ENCODE results near the gene HAS3. TPM values are rescaled to one million over a fixed set of nuclear protein-coding genes. Genes with fewer than 3 reads are reported as not detected.
"Not testable (repeated sequence)": the region's sequence is repeated elsewhere in the genome, so short reads cannot be mapped to it uniquely, and the experiment has no call there.

The HAS3 gene
- polyA plus RNA-seq, 1 of the 3 experiments (the other 2 are of a cell fraction): 38.7 TPM

GRCh38 chr16:69138608-69139007, 33.2 kb downstream of the HAS3 start:
- H3K27ac ChIP-seq (ENCODE audit: low read depth in 2 of 2, low read length in 1 of 2): no peak overlapping the region
- TF ChIP-seq POLR2AphosphoS5 (IDR thresholded peaks at IDR 0.05; ENCODE audit: low read depth, low read length): no peak
- TF ChIP-seq FOXJ3 (CRISPR knock-in tag; IDR thresholded peaks at IDR 0.05): no peak
- TF ChIP-seq SIN3A (IDR thresholded peaks at IDR 0.05; ENCODE audit: borderline replicate concordance, low read depth, low read length): no peak
- TF ChIP-seq EP300 (IDR thresholded peaks at IDR 0.05; ENCODE audit: borderline replicate concordance in 1 of 2, low read depth in 1 of 2, low read length in 1 of 2): no peak
- no peak for TF ChIP-seq RCOR1 (IDR thresholded peaks at IDR 0.05; ENCODE audit: low read length)
- no peak for TF ChIP-seq TCF12 (IDR thresholded peaks at IDR 0.05)
- no peak for TF ChIP-seq GABPA (IDR thresholded peaks at IDR 0.05; ENCODE audit: low read depth)
- TF ChIP-seq, protein P1, sequence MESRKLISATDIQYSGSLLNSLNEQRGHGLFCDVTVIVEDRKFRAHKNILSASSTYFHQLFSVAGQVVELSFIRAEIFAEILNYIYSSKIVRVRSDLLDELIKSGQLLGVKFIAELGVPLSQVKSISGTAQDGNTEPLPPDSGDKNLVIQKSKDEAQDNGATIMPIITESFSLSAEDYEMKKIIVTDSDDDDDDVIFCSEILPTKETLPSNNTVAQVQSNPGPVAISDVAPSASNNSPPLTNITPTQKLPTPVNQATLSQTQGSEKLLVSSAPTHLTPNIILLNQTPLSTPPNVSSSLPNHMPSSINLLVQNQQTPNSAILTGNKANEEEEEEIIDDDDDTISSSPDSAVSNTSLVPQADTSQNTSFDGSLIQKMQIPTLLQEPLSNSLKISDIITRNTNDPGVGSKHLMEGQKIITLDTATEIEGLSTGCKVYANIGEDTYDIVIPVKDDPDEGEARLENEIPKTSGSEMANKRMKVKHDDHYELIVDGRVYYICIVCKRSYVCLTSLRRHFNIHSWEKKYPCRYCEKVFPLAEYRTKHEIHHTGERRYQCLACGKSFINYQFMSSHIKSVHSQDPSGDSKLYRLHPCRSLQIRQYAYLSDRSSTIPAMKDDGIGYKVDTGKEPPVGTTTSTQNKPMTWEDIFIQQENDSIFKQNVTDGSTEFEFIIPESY (IDR thresholded peaks at IDR 0.05; ENCODE audit: borderline replicate concordance, low read depth): no peak
- no peak for TF ChIP-seq RXRA (IDR thresholded peaks at IDR 0.05; ENCODE audit: borderline replicate concordance, low read depth)
- TF ChIP-seq SMC3 (IDR thresholded peaks at IDR 0.05; ENCODE audit: low read depth, low read length): no peak
- TF ChIP-seq MEF2A (IDR thresholded peaks at IDR 0.05; ENCODE audit: borderline replicate concordance, low read depth): no peak
- no peak for TF ChIP-seq USF2 (IDR thresholded peaks at IDR 0.05; ENCODE audit: borderline replicate concordance, low read depth, low read length)
- TF ChIP-seq CTCF (IDR thresholded peaks at IDR 0.05): no peak
- TF ChIP-seq EZH2phosphoT487 (IDR thresholded peaks at IDR 0.05; ENCODE audit: borderline replicate concordance, low read depth): no peak
- H3K9me2 ChIP-seq: no peaks in the 10 kb centered on the region
- no peaks in the 10 kb centered on the region for H3K27me3 ChIP-seq (ENCODE audit: insufficient read depth)
- H3K9me3 ChIP-seq: no peaks in the 10 kb centered on the region
- DNase-seq: no peak
- ChIA-PET CTCF (interaction anchor here (1.1 kb wide), 1 partner anchor 291 kb away, joined by 4 read pairs; no protein-coding TSS in a partner anchor), POLR2A (no interaction called here)
- H2AFZ ChIP-seq (ENCODE audit: low read depth): no peak overlapping the region
- peaks cover 4% of the 10 kb centered on the region; the same call in 1 of the 2 replicates for H4K20me1 ChIP-seq (ENCODE audit: insufficient read depth)
- peaks cover 61 to 63% of the 10 kb centered on the region in 2 experiments for H3K36me3 ChIP-seq (replicated peaks in 1 of 2; ENCODE audit: control insufficient read depth in 1 of 2, insufficient read depth in 2 of 2, low read length in 1 of 2)
- H3K79me2 ChIP-seq (ENCODE audit: insufficient read depth): peaks cover 69% of the 10 kb centered on the region
- H3K4me2 ChIP-seq: no peak overlapping the region
- peaks cover 2 to 5% of the 10 kb centered on the region in 2 experiments; a peak in 2 of 4 replicates for H3K4me1 ChIP-seq (ENCODE audit: control insufficient read depth in 1 of 2, insufficient read depth in 2 of 2, low read depth in 1 of 2, low read length in 1 of 2)
- no peak overlapping the region for H3K4me3 ChIP-seq (ENCODE audit: low read depth in 2 of 2, low read length in 1 of 2)
- whole genome bisulfite sequencing (ENCODE audit: low lambda C conversion rate): 98% methylated on average over 2 of the region's 2 CpGs
- H3K9ac ChIP-seq: no peak overlapping the region
- H3F3A ChIP-seq (replicated peaks; ENCODE audit: insufficient read depth): no peaks in the 10 kb centered on the region

- H2AFZ ChIP-seq (ENCODE audit: low read depth); DNase-seq; H3K4me2 ChIP-seq; H3K27me3 ChIP-seq (ENCODE audit: insufficient read depth); H3K9ac ChIP-seq; POLR2A ChIA-PET; H3K27ac ChIP-seq (ENCODE audit: low read depth in 2 of 2, low read length in 1 of 2); H4K20me1 ChIP-seq (ENCODE audit: insufficient read depth); H3F3A ChIP-seq (replicated peaks; ENCODE audit: insufficient read depth); H3K4me3 ChIP-seq (ENCODE audit: low read depth in 2 of 2, low read length in 1 of 2); H3K9me3 ChIP-seq; H3K4me1 ChIP-seq (ENCODE audit: control insufficient read depth in 1 of 2, insufficient read depth in 2 of 2, low read depth in 1 of 2, low read length in 1 of 2); H3K9me2 ChIP-seq: not testable (repeated sequence)
- Histone ChIP-seq H3K36me3 (replicated peaks in 1 of 2; ENCODE audit: control insufficient read depth in 1 of 2, insufficient read depth in 2 of 2, low read length in 1 of 2) (peaks cover 64 to 70% of the 10 kb centered on the region in 2 experiments), H3K79me2 (ENCODE audit: insufficient read depth) (peaks cover 69% of the 10 kb centered on the region)
- WGBS (ENCODE audit: low lambda C conversion rate): 97% methylated on average over 7 of the region's 7 CpGs
- CTCF ChIA-PET: interaction anchor here (0.7 to 5.2 kb wide), 3 partner anchors 9 to 292 kb away, joined by 3 to 36 read pairs (median 4); no protein-coding TSS in a partner anchor
These were observed 34.0 kb downstream of the HAS3 start for GRCh38 chr16:69139464-69139863.
